A549 (cell line): ENCODE results near the gene CUTA. TPM values are rescaled to one million over a fixed set of nuclear protein-coding genes. Genes with fewer than 3 reads are reported as not detected.

ENCODE experiments used
- ATAC-seq, 2 experiments: fragments of 200-7000 bp in 1 of 2; fragments of >200 bp in 1 of 2; cut with Nextera tagmentation in 1 of 2; cut with Tn5 transposase in 1 of 2; 3 replicates each; pipeline versions ENCODE4 v1.8.0 to v1.9.1; 2018 to 2020; ENCODE audit warnings: mild to moderate bottlenecking in 1 of 2, moderate library complexity in 1 of 2
- CTCF ChIA-PET: fragments of 300-600 bp; sonication (Branson Sonifier 250); formaldehyde crosslinking; extraction: SDS; loops from one replicate; lab custom pipeline; 2021; ENCODE audit warnings: antibody characterized with exemption, inconsistent platforms; lab: Yijun Ruan, JAX
- POLR2A ChIA-PET: fragments of 350-600 bp; formaldehyde crosslinking; extraction: SDS; loops from one replicate; lab custom pipeline; 2021; ENCODE audit warnings: antibody characterized with exemption, inconsistent platforms; lab: Yijun Ruan, JAX
- DNase-seq, 2 experiments: peaks; one replicate each; pipeline versions ENCODE4 v3.0.0 to v3.0.0-alpha.2; 2011 to 2016; ENCODE audit warnings: low read depth in 1 of 2, low spot score in 1 of 2
- FAIRE-seq: peaks from 2 replicates; lab custom pipeline; 2011; peaks lifted over from hg19 to GRCh38; lab: Jason Lieb, UNC
- H3K27ac ChIP-seq, 2 experiments: fragments of >200 bp; sonication (Bioruptor Twin); formaldehyde crosslinking; 3 replicates each; pipeline ENCODE4 v1.5.1; 2016 to 2017
- H3K4me1 ChIP-seq: fragments of >200 bp; sonication (Bioruptor Twin); formaldehyde crosslinking; 3 replicates; pipeline ENCODE4 v1.6.1; 2016
- H3K4me2 ChIP-seq: fragments of >200 bp; sonication (Bioruptor Twin); formaldehyde crosslinking; 3 replicates; pipeline ENCODE4 v1.6.1; 2016
- H3K4me3 ChIP-seq: fragments of >200 bp; sonication (Bioruptor Twin); formaldehyde crosslinking; 3 replicates; pipeline ENCODE4 v1.5.1; 2016
- H3K9me3 ChIP-seq: fragments of >200 bp; sonication (Bioruptor Twin); formaldehyde crosslinking; 3 replicates; pipeline ENCODE4 v1.6.1; 2016
- BCL3 ChIP-seq: fragments of >200 bp; sonication (Bioruptor Twin); formaldehyde crosslinking; IDR thresholded peaks from 3 replicates; pipeline ENCODE4 v1.6.1; 2016
- BHLHE40 ChIP-seq: IDR thresholded peaks from 2 replicates; pipeline ENCODE4 v1.6.1; 2012; ENCODE audit warnings: low read depth, low read length, inconsistent platforms
- CHD4 ChIP-seq: fragments of 200-600 bp; sonication (generic); IDR thresholded peaks from 2 replicates; pipeline ENCODE4 v1.6.1; 2016; ENCODE audit warnings: antibody characterized with exemption, mild to moderate bottlenecking, borderline replicate concordance
- E2F6 ChIP-seq: IDR thresholded peaks from 2 replicates; pipeline ENCODE4 v1.6.1; 2012; ENCODE audit warnings: low read depth, borderline replicate concordance
- ELK1 ChIP-seq: fragments of 150-350 bp; IDR thresholded peaks from 2 replicates; pipeline ENCODE4 v1.6.1; 2014; ENCODE audit warnings: low read depth, mild to moderate bottlenecking, low read length
- FOSB ChIP-seq: fragments of 250-450 bp; sonication (Bioruptor Pico); IDR thresholded peaks from 2 replicates; pipeline ENCODE4 v1.5.0; 2020; ENCODE audit warnings: mild to moderate bottlenecking, moderate library complexity
- FOSL2 ChIP-seq, 2 experiments: fragments of 450-650 bp in 1 of 2; fragments of >200 bp in 1 of 2; sonication (Bioruptor Twin) in 1 of 2; formaldehyde crosslinking; IDR thresholded peaks; 2 replicates each; pipeline versions ENCODE4 v1.5.0 to v1.6.1; 2016 to 2020; ENCODE audit warnings: mild to moderate bottlenecking in 1 of 2, moderate library complexity in 1 of 2
- FOXS1 ChIP-seq: fragments of 250-450 bp; sonication (Bioruptor Pico); IDR thresholded peaks from 2 replicates; pipeline ENCODE4 v1.5.0; 2020; ENCODE audit warnings: mild to moderate bottlenecking, moderate library complexity
- HES2 ChIP-seq: fragments of >200 bp; sonication (Bioruptor Twin); formaldehyde crosslinking; IDR thresholded peaks from 2 replicates; pipeline ENCODE4 v1.6.1; 2016
- HOXB5 ChIP-seq: fragments of 250-450 bp; sonication (Bioruptor Pico); IDR thresholded peaks from 2 replicates; pipeline ENCODE4 v1.5.0; 2020; ENCODE audit warnings: mild to moderate bottlenecking, moderate library complexity
- JUNB ChIP-seq: fragments of >200 bp; sonication (Bioruptor Twin); formaldehyde crosslinking; IDR thresholded peaks from 2 replicates; pipeline ENCODE4 v1.6.1; 2016
- MAFK ChIP-seq: fragments of 450-650 bp; IDR thresholded peaks from 2 replicates; pipeline ENCODE4 v1.6.1; 2014; ENCODE audit not compliant: partially characterized antibody
- MAX ChIP-seq: IDR thresholded peaks from 2 replicates; pipeline ENCODE4 v1.6.1; 2012
- MYC ChIP-seq: IDR thresholded peaks from 2 replicates; pipeline ENCODE4 v1.6.1; 2012; ENCODE audit warnings: mild to moderate bottlenecking, inconsistent platforms, low read length, improper control_type of control experiment, borderline replicate concordance
- NFE2L2 ChIP-seq: fragments of 150-350 bp; conservative IDR thresholded peaks from 2 replicates; pipeline ENCODE4 v1.6.1; 2014; ENCODE audit warnings: low read length
- NR3C1 ChIP-seq: fragments of >200 bp; sonication (Bioruptor Twin); formaldehyde crosslinking; IDR thresholded peaks from 3 replicates; pipeline ENCODE4 v1.6.1; 2017
- PBX3 ChIP-seq: IDR thresholded peaks from 2 replicates; pipeline ENCODE4 v1.6.1; 2012
- PHF8 ChIP-seq: fragments of 200-600 bp; sonication (generic); IDR thresholded peaks from 2 replicates; pipeline ENCODE4 v1.6.1; 2016; ENCODE audit warnings: low read depth, mild to moderate bottlenecking, antibody characterized with exemption, moderate library complexity, borderline replicate concordance
- POLR2AphosphoS2 ChIP-seq: conservative IDR thresholded peaks from 2 replicates; pipeline ENCODE4 v1.6.1; 2012; ENCODE audit warnings: low read length, improper control_type of control experiment, inconsistent platforms
- RAD21 ChIP-seq, 2 experiments: fragments of >200 bp in 1 of 2; sonication (Bioruptor Twin) in 1 of 2; formaldehyde crosslinking in 1 of 2; IDR thresholded peaks in 1 of 2; conservative IDR thresholded peaks in 1 of 2; 2 replicates in 1 of 2; 3 replicates in 1 of 2; pipeline ENCODE4 v1.6.1; 2012 to 2018; ENCODE audit warnings: inconsistent platforms in 1 of 2
- RCOR1 ChIP-seq: fragments of 150-350 bp; IDR thresholded peaks from 2 replicates; pipeline ENCODE4 v1.6.1; 2014; ENCODE audit warnings: antibody characterized with exemption, low read length, low read depth
- SMC3 ChIP-seq: fragments of >200 bp; sonication (Bioruptor Twin); formaldehyde crosslinking; IDR thresholded peaks from 3 replicates; pipeline ENCODE4 v1.6.1; 2018; ENCODE audit warnings: inconsistent platforms
- USF2 ChIP-seq: fragments of 450-650 bp; IDR thresholded peaks from 2 replicates; pipeline ENCODE4 v1.6.1; 2014; ENCODE audit warnings: antibody characterized with exemption
- ZFP36 ChIP-seq: fragments of 450-650 bp; IDR thresholded peaks from 2 replicates; pipeline ENCODE4 v1.6.1; 2014; ENCODE audit warnings: borderline replicate concordance; ENCODE audit not compliant: partially characterized antibody
- ZNF302 ChIP-seq: fragments of 250-450 bp; sonication (Bioruptor Pico); IDR thresholded peaks from 2 replicates; pipeline ENCODE4 v1.9.0; 2021; ENCODE audit warnings: inconsistent platforms, mild to moderate bottlenecking, moderate library complexity
- ZSCAN20 ChIP-seq: fragments of 250-450 bp; sonication (Bioruptor Pico); IDR thresholded peaks from 2 replicates; pipeline ENCODE4 v1.8.0; 2022; ENCODE audit warnings: mild to moderate bottlenecking, moderate library complexity
- WGBS: methylation state at CpG from one replicate; pipeline ENCODE4 v1.1.6; 2017; ENCODE audit errors: missing lambda C conversion rate; 5-methylcytosine and 5-hydroxymethylcytosine counted together
- polyA plus RNA-seq, 4 experiments: library from polyadenylated mRNA; depleted of rRNA in 3 of 4; stranded (reverse); fragments of >200 nt; fragmentation: RNase III in 1 of 4; extraction: RNeasy Plus Mini Kit Qiagen cat#74134 plus additional on column Dnase treatment in 1 of 4; gene quantifications; 2 replicates in 3 of 4; 3 replicates in 1 of 4; pipeline ENCODE4 v1.2.3, GENCODE V29; 2011 to 2017

Gene CUTA
- polyA plus RNA-seq, 2 of the 4 experiments (the other 2 are of a cell fraction), result 98.9 to 175 TPM

GRCh38 chr6:33450434-33450833 lies 32.5 kb upstream of the CUTA start:
- CTCF ChIA-PET, result interaction anchor here (0.6 to 1.6 kb wide), 3 partner anchors 14 to 251 kb away, joined by 3 to 5 read pairs (median 4); no protein-coding TSS in a partner anchor
- Histone ChIP-seq H3K4me3 (no peak overlapping the region), H3K4me1 (peaks cover 10% of the 10 kb centered on the region; the same call in 2 of the 3 replicates), H3K9me3 (no peaks in the 10 kb centered on the region), H3K4me2 (no peak overlapping the region), H3K27ac (no peak overlapping the region)
- ATAC-seq (no peak), DNase-seq (no peak), FAIRE-seq (no peak)
- TF ChIP-seq JUNB (no peak), RCOR1 (no peak), MYC (no peak), HOXB5 (CRISPR knock-in tag) (no peak), FOSL2 (IDR thresholded peaks at IDR 0.05) (no peak), FOSL2 (CRISPR knock-in tag; IDR thresholded peaks at IDR 0.05) (no peak), POLR2AphosphoS2 (no peak), ZFP36 (no peak), USF2 (no peak), PBX3 (no peak), ZSCAN20 (CRISPR knock-in tag) (no peak), NR3C1 (no peak), FOSB (CRISPR knock-in tag) (no peak), ZNF302 (CRISPR knock-in tag) (no peak), ELK1 (no peak), BHLHE40 (no peak), MAX (no peak), MAFK (no peak)
- WGBS, result 87% methylated on average over 3 of the region's 3 CpGs
- POLR2A ChIA-PET, result no interaction called here

- no peak for FAIRE-seq
- CTCF ChIA-PET, result no interaction called here
Observed at GRCh38 chr6:33446356-33446755, 28.4 kb upstream of the CUTA start.

More at GRCh38 chr6:33446356-33446755, 28.4 kb upstream of the CUTA start:
- 90% methylated on average over 10 of the region's 10 CpGs for WGBS
- TF ChIP-seq HES2 (no peak), NFE2L2 (no peak), FOXS1 (CRISPR knock-in tag) (no peak), BCL3 (no peak), PHF8 (no peak), ZSCAN20 (CRISPR knock-in tag) (no peak), BHLHE40 (no peak), RAD21 (conservative IDR thresholded peaks at IDR 0.05 in 1 of 2, IDR thresholded peaks at IDR 0.05 in 1 of 2) (no peak), E2F6 (no peak), NR3C1 (no peak), JUNB (no peak), MAFK (no peak), CHD4 (no peak), SMC3 (no peak)
- no peak for ATAC-seq
- Histone ChIP-seq H3K9me3 (no peaks in the 10 kb centered on the region), H3K4me3 (no peak overlapping the region), H3K27ac (no peak overlapping the region), H3K4me1 (no peaks in the 10 kb centered on the region), H3K4me2 (no peak overlapping the region)
- DNase-seq, result no peak
- POLR2A ChIA-PET, result no interaction called here
